B cell (primary cell): ENCODE data around the gene PHF11. TPM values are rescaled to one million over a fixed set of nuclear protein-coding genes. Genes with fewer than 3 reads are reported as not detected.

Experiments
- ATAC-seq: fragments of 200-7000 bp; cut with Tn5 transposase; one replicate; pipeline ENCODE4 v1.10.0; 2021; ENCODE audit warnings: low read depth, mild to moderate bottlenecking, moderate number of reproducible peaks, moderate library complexity
- CTCF ChIA-PET: fragments of 350-600 bp; sonication (Branson Sonifier 250); formaldehyde crosslinking; loops from one replicate; lab custom pipeline; 2021; ENCODE audit warnings: antibody characterized with exemption, inconsistent platforms; lab: Charles Lee
- POLR2A ChIA-PET: fragments of 350-600 bp; sonication (Branson Sonifier 250); formaldehyde crosslinking; loops from one replicate; lab custom pipeline; 2021; ENCODE audit warnings: antibody characterized with exemption; lab: Charles Lee
- DNase-seq: peaks from one replicate; pipeline ENCODE4 v3.0.0; 2013
- H2AFZ ChIP-seq: 2 replicates; pipeline ENCODE4 v1.6.1; 2012; ENCODE audit warnings: mild to moderate bottlenecking, low read depth, low read length; ENCODE audit not compliant: insufficient read depth, poor library complexity, severe bottlenecking
- H3K27ac ChIP-seq, 2 donors: 1 replicate in 1 of 2; 2 replicates in 1 of 2; pipeline ENCODE4 v1.5.1; 2012 to 2013; ENCODE audit warnings: low read length in 2 of 2, mild to moderate bottlenecking in 2 of 2, moderate library complexity in 1 of 2
- H3K27me3 ChIP-seq, 4 experiments: fragments of 200-600 bp in 1 of 4; sonication (generic) in 1 of 4; replicated peaks in 1 of 4; 1 replicate in 2 of 4; 2 replicates in 2 of 4; pipeline versions ENCODE4 v1.6.1 to v1.7.0; 2013 to 2016; ENCODE audit warnings: low read length in 3 of 4, mild to moderate bottlenecking in 2 of 4, mixed read lengths in 1 of 4, moderate library complexity in 1 of 4; ENCODE audit not compliant: insufficient read depth in 4 of 4, control insufficient read depth in 3 of 4; ENCODE audit errors: control extremely low read depth in 1 of 4
- H3K36me3 ChIP-seq, 2 experiments: replicated peaks in 1 of 2; 1 replicate in 1 of 2; 2 replicates in 1 of 2; pipeline versions ENCODE4 v1.6.1 to v1.7.1; 2013; ENCODE audit warnings: low read length in 1 of 2; ENCODE audit not compliant: insufficient read depth in 2 of 2, control insufficient read depth in 1 of 2; ENCODE audit errors: control extremely low read depth in 1 of 2, extremely low read depth in 1 of 2
- H3K4me1 ChIP-seq, 2 donors: fragments of 200-600 bp in 1 of 2; sonication (generic) in 1 of 2; 1 replicate in 1 of 2; 2 replicates in 1 of 2; pipeline versions ENCODE4 v1.5.1 to v1.6.1; 2013 to 2017; ENCODE audit warnings: low read length in 2 of 2; ENCODE audit not compliant: control insufficient read depth in 2 of 2, insufficient read depth in 2 of 2
- H3K4me2 ChIP-seq: replicated peaks from 2 replicates; pipeline ENCODE3; 2012; ENCODE audit warnings: mild to moderate bottlenecking, low read depth, low read length; ENCODE audit not compliant: poor library complexity, severe bottlenecking
- H3K4me3 ChIP-seq, 5 experiments: fragments of 200-600 bp in 1 of 5; sonication (generic) in 1 of 5; 1 replicate in 3 of 5; 2 replicates in 2 of 5; pipeline versions ENCODE4 v1.5.1 to v1.7.0; 2011 to 2016; ENCODE audit warnings: low read length in 4 of 5, mild to moderate bottlenecking in 4 of 5, low read depth in 2 of 5, control low read depth in 1 of 5, moderate library complexity in 1 of 5; ENCODE audit not compliant: insufficient read depth in 1 of 5; ENCODE audit errors: control extremely low read depth in 1 of 5, extremely low read depth in 1 of 5
- H3K79me2 ChIP-seq: fragments of 200-600 bp; sonication (generic); one replicate; pipeline ENCODE4 v1.6.0; 2016; ENCODE audit warnings: low read length; ENCODE audit not compliant: control insufficient read depth, insufficient read depth
- H3K9ac ChIP-seq: fragments of 200-600 bp; sonication (generic); 2 replicates; pipeline ENCODE4 v1.6.1; 2017; ENCODE audit warnings: mild to moderate bottlenecking, low read length, moderate library complexity
- H3K9me3 ChIP-seq, 3 donors: one replicate each; pipeline versions ENCODE4 v1.6.1 to v1.7.1; 2013; ENCODE audit warnings: low read length in 2 of 3; ENCODE audit not compliant: control insufficient read depth in 2 of 3, insufficient read depth in 1 of 3; ENCODE audit errors: control extremely low read depth in 1 of 3
- H4K20me1 ChIP-seq: 2 replicates; pipeline ENCODE4 v1.6.0; 2012; ENCODE audit warnings: mild to moderate bottlenecking, low read length; ENCODE audit not compliant: insufficient read depth, control insufficient read depth, poor library complexity, severe bottlenecking
- H3K27ac Mint-ChIP-seq: one replicate; pipeline ENCODE4 v1.8.0; 2021; ENCODE audit warnings: mixed read lengths
- H3K27me3 Mint-ChIP-seq: one replicate; pipeline ENCODE4 v1.8.0; 2021; ENCODE audit warnings: mixed read lengths
- H3K4me1 Mint-ChIP-seq: one replicate; pipeline ENCODE4 v1.8.0; 2021; ENCODE audit warnings: mixed read lengths
- H3K4me3 Mint-ChIP-seq: one replicate; pipeline ENCODE4 v1.8.0; 2021; ENCODE audit warnings: mixed read lengths
- H3K9me3 Mint-ChIP-seq: one replicate; pipeline ENCODE4 v1.8.0; 2022; ENCODE audit warnings: mixed read lengths; ENCODE audit not compliant: insufficient read depth
- CTCF ChIP-seq: fragments of 200-600 bp; IDR thresholded peaks from one replicate; pipeline ENCODE4 v1.8.0; 2022; ENCODE audit warnings: antibody characterized with exemption, mild to moderate bottlenecking
- EZH2 ChIP-seq: IDR thresholded peaks from 2 replicates; pipeline ENCODE4 v1.6.1; 2012; ENCODE audit warnings: borderline replicate concordance, low read depth, mild to moderate bottlenecking, moderate library complexity, low read length; ENCODE audit not compliant: insufficient read depth, poor library complexity, severe bottlenecking
- WGBS: methylation state at CpG from one replicate; pipeline ENCODE4 v1.1.5; 2013; ENCODE audit warnings: missing lambda C conversion rate; ENCODE audit not compliant: insufficient coverage; 5-methylcytosine and 5-hydroxymethylcytosine counted together
- intact Hi-C: fragments of 100-400 bp; cut with micrococcal nuclease; formaldehyde crosslinking; loops from one replicate; pipeline ENCODE4 v1.10.0; 2022
- polyA plus RNA-seq: library from polyadenylated mRNA; depleted of rRNA; stranded (reverse); fragments of >200 nt; gene quantifications from 2 replicates; pipeline ENCODE4 v1.2.3, GENCODE V29; 2012
- total RNA-seq, 2 donors: library from RNA; stranded (reverse); fragments of 120-200 nt in 1 of 2; gene quantifications; 1 replicate in 1 of 2; 2 replicates in 1 of 2; pipeline versions ENCODE4 v1.2.3 to v1.2.4, GENCODE V29; 2013 to 2022

The PHF11 gene
- total and polyA plus RNA-seq, 2 donors (not counting 1 experiment from before 2014, with no cell fraction given) = 79.0 to 176 TPM

GRCh38 chr13:49549289-49549688 is 53.5 kb downstream of the PHF11 start:
- ChIA-PET POLR2A (no interaction called here), CTCF (interaction anchor here (0.7 kb wide), 1 partner anchor 63 kb away, joined by 4 read pairs; no protein-coding TSS in a partner anchor)
- H3K4me3 Mint-ChIP-seq = no peak overlapping the region
- DNase-seq (no peak), ATAC-seq (no peak)
- H3K79me2 ChIP-seq = no peaks in the 10 kb centered on the region
- H3K27me3 Mint-ChIP-seq = no peaks in the 10 kb centered on the region
- H3K9ac ChIP-seq = no peak overlapping the region
- H3K36me3 ChIP-seq = peaks cover 1 to 54% of the 10 kb centered on the region in 2 experiments
- no peak overlapping the region for H3K27ac ChIP-seq
- H3K27ac Mint-ChIP-seq = no peak overlapping the region
- 89% methylated on average over 13 of the region's 15 CpGs for WGBS
- no peaks in the 10 kb centered on the region for H3K27me3 ChIP-seq
- H3K9me3 ChIP-seq = no peaks in the 10 kb centered on the region
- H2AFZ ChIP-seq = no peak overlapping the region
- H3K4me1 ChIP-seq = peaks cover 0 to 4% of the 10 kb centered on the region in 2 donors
- H3K4me3 ChIP-seq = no peak overlapping the region
- TF ChIP-seq CTCF = no peak
- H3K4me1 Mint-ChIP-seq = peaks cover 4% of the 10 kb centered on the region
- H3K4me2 ChIP-seq = no peak overlapping the region
- intact Hi-C loops = no loop called here
- H4K20me1 ChIP-seq = no peaks in the 10 kb centered on the region
- no peaks in the 10 kb centered on the region for H3K9me3 Mint-ChIP-seq

GRCh38 chr13:49550942-49551644 is 55.3 kb downstream of the PHF11 start:
- WGBS = 30% methylated on average over 9 of the region's 10 CpGs
- ChIA-PET POLR2A (interaction anchor here (0.6 kb wide), 1 partner anchor 28 kb away, joined by 4 read pairs; no protein-coding TSS in a partner anchor), CTCF (interaction anchor here (1.0 kb wide), 1 partner anchor 21 kb away, joined by 3 read pairs; no protein-coding TSS in a partner anchor)
- no peaks in the 10 kb centered on the region for H3K9me3 Mint-ChIP-seq
- TF ChIP-seq EZH2 (no peak), CTCF (no peak)
- intact Hi-C loops = no loop called here
- Histone ChIP-seq H3K9ac (no peak overlapping the region), H2AFZ (no peak overlapping the region), H3K9me3 (no peaks in the 10 kb centered on the region), H3K4me3 (no peak overlapping the region), H3K79me2 (no peaks in the 10 kb centered on the region), H3K27me3 (no peaks in the 10 kb centered on the region), H3K36me3 (peaks cover 1 to 46% of the 10 kb centered on the region in 2 experiments), H3K4me2 (no peak overlapping the region), H3K27ac (no peak overlapping the region), H3K4me1 (peaks cover 0 to 4% of the 10 kb centered on the region in 2 donors), H4K20me1 (no peaks in the 10 kb centered on the region)
- H3K4me1 Mint-ChIP-seq = peaks cover 4% of the 10 kb centered on the region
- H3K27me3 Mint-ChIP-seq = no peaks in the 10 kb centered on the region
- DNase-seq = no peak
- no peak overlapping the region for H3K4me3 Mint-ChIP-seq
- H3K27ac Mint-ChIP-seq = no peak overlapping the region
- ATAC-seq = no peak
